Stimulated activated naive CD8-positive, alpha-beta T cell treated with anti-CD3 and anti-CD28 coated beads, Interleukin-15, Interleukin-2, amounts not matched to agents 100 ng/mL and 50 ng/mL, for 24 hours (primary cell): ENCODE data around the gene TMCO4.
"Not testable (repeated sequence)": the region's sequence is repeated elsewhere in the genome, so short reads cannot be mapped to it uniquely, and the experiment has no call there.

Source experiments
- H3K27ac Mint-ChIP-seq: one replicate; pipeline ENCODE4 v1.8.0; 2021; ENCODE audit warnings: mild to moderate bottlenecking, mixed read lengths
- H3K27me3 Mint-ChIP-seq: one replicate; pipeline ENCODE4 v1.8.0; 2021; ENCODE audit warnings: mixed read lengths
- H3K36me3 Mint-ChIP-seq: one replicate; pipeline ENCODE4 v1.8.0; 2021; ENCODE audit warnings: low read depth, mixed read lengths
- H3K4me1 Mint-ChIP-seq: one replicate; pipeline ENCODE4 v1.8.0; 2021; ENCODE audit warnings: low read depth, mixed read lengths
- H3K4me3 Mint-ChIP-seq: one replicate; pipeline ENCODE4 v1.8.0; 2021; ENCODE audit warnings: mild to moderate bottlenecking, mixed read lengths
- H3K9me3 Mint-ChIP-seq: one replicate; pipeline ENCODE4 v1.8.0; 2021; ENCODE audit warnings: mixed read lengths

TMCO4 gene

GRCh38 chr1:19818324-19818723 lies 18.6 kb upstream of the TMCO4 start:
- no peak overlapping the region for H3K27ac Mint-ChIP-seq
- peaks cover 7% of the 10 kb centered on the region for H3K27me3 Mint-ChIP-seq
- H3K4me1 Mint-ChIP-seq, result no peaks in the 10 kb centered on the region
- no peaks in the 10 kb centered on the region for H3K9me3 Mint-ChIP-seq
- H3K4me3 Mint-ChIP-seq, result no peak overlapping the region
- H3K36me3 Mint-ChIP-seq, result no peaks in the 10 kb centered on the region

- H3K4me3 Mint-ChIP-seq, result no peak overlapping the region
- peaks cover 5% of the 10 kb centered on the region for H3K27me3 Mint-ChIP-seq
- H3K27ac Mint-ChIP-seq, result no peak overlapping the region
Measured at GRCh38 chr1:19817160-19817559, 17.4 kb upstream of the TMCO4 start.

DNA sequence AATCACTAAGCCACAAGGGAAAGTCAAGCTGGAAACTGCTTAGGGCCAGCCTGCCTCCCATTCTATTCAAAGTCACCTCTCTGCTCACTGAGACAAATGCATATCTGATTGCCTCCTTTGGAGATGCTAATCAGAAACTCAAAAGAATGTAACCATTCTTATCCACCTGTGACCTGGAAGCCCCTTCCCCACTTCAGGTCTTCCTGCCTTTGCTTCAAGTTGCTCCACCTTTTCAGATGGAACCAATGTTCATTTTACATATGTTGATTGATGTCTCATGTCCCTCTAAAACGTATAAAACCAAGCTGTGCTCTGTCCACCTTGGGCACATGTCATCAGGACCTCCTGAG lies 17.0 kb upstream of the TMCO4 start:
- H3K9me3 Mint-ChIP-seq, H3K27me3 Mint-ChIP-seq, H3K36me3 Mint-ChIP-seq, H3K4me1 Mint-ChIP-seq, H3K4me3 Mint-ChIP-seq, H3K27ac Mint-ChIP-seq: not testable (repeated sequence)

More at GRCh38 chr1:19817160-19817559, 17.4 kb upstream of the TMCO4 start:
- no peaks in the 10 kb centered on the region for H3K9me3 Mint-ChIP-seq
- no peaks in the 10 kb centered on the region for H3K36me3 Mint-ChIP-seq
- no peaks in the 10 kb centered on the region for H3K4me1 Mint-ChIP-seq

DNA sequence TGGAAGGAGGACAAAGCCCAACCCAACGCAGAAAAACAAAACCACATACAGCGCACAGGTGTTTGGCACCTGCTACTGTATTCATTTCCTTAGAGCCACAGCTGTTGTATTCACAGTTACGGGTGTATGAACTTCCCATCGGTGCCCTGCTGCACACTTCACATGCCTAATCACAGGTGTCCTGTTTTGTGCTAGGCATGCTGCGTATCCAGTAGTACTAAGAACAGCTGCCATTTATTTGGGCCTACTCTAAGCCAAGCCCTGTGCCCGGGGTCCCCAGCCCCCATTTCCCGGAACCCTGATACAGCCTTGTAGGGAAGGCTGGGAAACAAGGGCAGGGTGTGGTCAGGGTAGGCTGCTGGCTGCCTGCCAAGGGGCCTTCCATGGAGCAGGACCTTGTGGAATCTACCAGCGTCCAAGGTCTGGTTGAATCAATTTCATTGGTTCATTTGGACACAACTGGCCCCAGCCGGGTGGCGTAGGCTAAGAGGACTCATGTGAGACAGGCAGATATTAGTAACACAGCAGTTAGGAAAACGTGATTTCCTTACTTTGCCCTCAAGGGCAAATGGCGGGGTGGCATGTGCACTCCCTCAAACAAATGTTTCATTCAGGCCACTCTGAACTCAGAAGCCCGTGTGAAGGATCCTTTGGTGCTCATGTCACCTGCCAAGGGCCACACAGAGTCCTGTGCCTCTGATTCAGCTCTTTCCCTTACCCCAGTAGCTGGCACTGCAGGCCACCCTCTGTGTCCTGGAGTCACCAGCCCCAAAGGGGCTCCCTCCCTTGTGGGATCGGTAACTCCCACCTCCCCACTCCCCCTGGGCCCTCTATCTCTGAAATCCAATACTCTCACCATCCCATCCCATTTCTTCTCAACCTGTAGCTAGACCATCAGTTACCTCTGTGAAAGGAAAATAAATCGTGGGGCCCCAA lies 16.4 kb upstream of the TMCO4 start:
- H3K36me3 Mint-ChIP-seq, result no peaks in the 10 kb centered on the region
- no peaks in the 10 kb centered on the region for H3K4me1 Mint-ChIP-seq
- H3K27me3 Mint-ChIP-seq, result no peaks in the 10 kb centered on the region
- H3K9me3 Mint-ChIP-seq, result no peaks in the 10 kb centered on the region
- H3K27ac Mint-ChIP-seq, result no peak overlapping the region
- H3K4me3 Mint-ChIP-seq, result no peak overlapping the region

DNA sequence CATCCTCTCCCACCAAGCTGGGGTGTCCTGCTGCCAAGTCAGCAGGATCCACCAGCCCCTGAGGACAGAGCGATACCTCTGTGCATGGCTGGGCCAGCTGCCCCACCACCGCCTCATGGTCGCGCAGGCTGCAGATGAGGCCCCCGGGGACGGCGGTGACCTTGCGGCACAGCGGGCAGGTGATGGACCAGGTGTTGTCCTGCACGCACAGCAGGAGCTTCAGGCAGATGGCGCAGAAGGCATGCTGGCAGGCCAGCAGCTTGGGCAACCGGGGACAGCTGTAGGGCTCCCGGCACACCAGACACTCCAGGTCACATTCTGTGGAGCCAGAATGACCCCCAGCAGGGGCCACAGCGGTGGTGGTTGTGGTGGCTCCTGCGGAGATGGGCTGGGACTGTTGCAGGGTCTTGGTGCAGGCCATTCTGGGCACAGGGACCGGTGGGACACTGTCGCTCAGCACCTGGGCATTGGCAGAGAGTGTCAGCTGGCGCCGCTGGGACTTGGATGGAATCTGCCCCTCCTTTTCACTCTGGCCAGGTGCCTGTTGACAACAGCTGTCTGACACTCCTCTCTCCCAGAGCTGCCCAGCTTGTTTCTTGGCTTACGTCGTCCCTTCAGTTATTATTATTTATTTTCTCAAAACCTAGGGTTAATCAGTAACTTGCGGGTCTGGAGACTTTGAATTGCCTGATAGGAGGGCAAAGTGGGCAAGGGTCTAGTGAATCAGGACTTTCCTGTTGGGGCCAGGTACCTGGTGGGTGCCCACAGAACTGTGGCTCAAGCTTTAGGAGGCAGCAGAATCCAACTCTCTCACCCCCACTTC lies 15.2 kb upstream of the TMCO4 start, which contains the start of gene RNF186:
TSS of gene RNF186 (minus strand) at position 603 of the 823 bp plus-strand sequence. CDS start at position 421, 182 bp downstream.
- H3K27ac Mint-ChIP-seq, result no peak within 1 kb of the TSS
- no peaks in the 10 kb centered on the region for H3K27me3 Mint-ChIP-seq
- no peak within 1 kb of the TSS for H3K4me3 Mint-ChIP-seq
- no peaks in the 10 kb centered on the region for H3K9me3 Mint-ChIP-seq
- no peaks in the 10 kb centered on the region for H3K36me3 Mint-ChIP-seq
- H3K4me1 Mint-ChIP-seq, result no peaks in the 10 kb centered on the region

- Mint-ChIP-seq H3K4me3 (no peak overlapping the region), H3K4me1 (no peaks in the 10 kb centered on the region), H3K9me3 (no peaks in the 10 kb centered on the region), H3K27me3 (no peaks in the 10 kb centered on the region), H3K27ac (no peak overlapping the region), H3K36me3 (no peaks in the 10 kb centered on the region)
Measured at GRCh38 chr1:19814244-19814661, 14.5 kb upstream of the TMCO4 start.

DNA sequence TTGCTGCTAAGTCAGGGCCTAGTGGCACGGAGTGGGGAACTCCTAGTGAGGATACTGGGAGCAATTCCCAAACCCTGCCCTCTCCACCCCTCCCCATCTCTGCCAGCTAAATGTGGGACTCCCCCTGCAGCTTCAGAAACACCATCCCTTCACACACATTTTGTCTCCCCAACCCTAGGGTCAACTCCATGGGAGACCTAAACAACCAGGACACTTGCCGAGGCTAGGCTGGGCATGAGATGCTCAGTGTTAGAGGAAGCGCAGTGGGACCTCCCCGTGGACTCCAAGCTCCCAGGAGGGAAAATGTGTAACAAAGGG lies 13.9 kb upstream of the TMCO4 start:
- no peaks in the 10 kb centered on the region for H3K27me3 Mint-ChIP-seq
- H3K9me3 Mint-ChIP-seq, result no peaks in the 10 kb centered on the region
- H3K27ac Mint-ChIP-seq, result no peak overlapping the region
- H3K4me1 Mint-ChIP-seq, result no peaks in the 10 kb centered on the region
- no peaks in the 10 kb centered on the region for H3K36me3 Mint-ChIP-seq
- no peak overlapping the region for H3K4me3 Mint-ChIP-seq

GRCh38 chr1:19812875-19813642 lies 13.3 kb upstream of the TMCO4 start:
- Mint-ChIP-seq H3K4me1 (no peaks in the 10 kb centered on the region), H3K36me3 (no peaks in the 10 kb centered on the region), H3K27ac (no peak overlapping the region), H3K9me3 (no peaks in the 10 kb centered on the region), H3K27me3 (no peaks in the 10 kb centered on the region), H3K4me3 (no peak overlapping the region)

DNA sequence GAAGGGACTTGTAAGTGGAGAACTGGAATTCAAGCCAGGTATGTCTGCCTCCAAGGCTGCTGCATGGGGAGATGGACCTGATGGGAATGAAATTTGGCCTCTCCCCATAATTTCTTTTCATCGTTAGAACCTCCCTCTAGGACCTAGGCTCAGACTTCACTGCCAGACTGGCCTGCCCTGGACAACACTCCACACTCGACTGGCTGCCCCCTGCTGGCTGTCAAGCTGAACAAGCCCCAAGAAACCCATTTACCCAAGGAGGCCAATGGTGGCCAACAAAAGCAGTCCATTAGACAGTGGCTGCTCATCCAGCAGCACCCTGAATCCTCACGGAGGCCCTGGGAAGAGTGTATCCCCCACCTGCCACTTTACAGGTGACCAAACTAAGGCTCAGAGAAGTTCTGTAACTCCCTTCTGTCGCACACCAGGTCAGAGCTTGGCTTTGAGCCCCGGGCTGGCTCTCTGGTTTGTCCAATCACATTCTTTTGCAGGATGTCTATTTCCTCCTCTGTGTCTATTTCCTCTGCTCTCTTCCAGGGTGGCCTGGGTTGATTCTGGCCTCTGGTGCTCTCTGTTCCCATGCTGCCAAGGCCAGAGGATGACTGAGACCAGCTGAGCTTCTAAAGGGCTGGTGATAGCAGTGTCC lies 11.6 kb upstream of the TMCO4 start:
- Mint-ChIP-seq H3K27me3 (peaks cover 3% of the 10 kb centered on the region), H3K27ac (no peak overlapping the region), H3K4me1 (no peaks in the 10 kb centered on the region), H3K9me3 (no peaks in the 10 kb centered on the region), H3K36me3 (no peaks in the 10 kb centered on the region), H3K4me3 (no peak overlapping the region)

DNA sequence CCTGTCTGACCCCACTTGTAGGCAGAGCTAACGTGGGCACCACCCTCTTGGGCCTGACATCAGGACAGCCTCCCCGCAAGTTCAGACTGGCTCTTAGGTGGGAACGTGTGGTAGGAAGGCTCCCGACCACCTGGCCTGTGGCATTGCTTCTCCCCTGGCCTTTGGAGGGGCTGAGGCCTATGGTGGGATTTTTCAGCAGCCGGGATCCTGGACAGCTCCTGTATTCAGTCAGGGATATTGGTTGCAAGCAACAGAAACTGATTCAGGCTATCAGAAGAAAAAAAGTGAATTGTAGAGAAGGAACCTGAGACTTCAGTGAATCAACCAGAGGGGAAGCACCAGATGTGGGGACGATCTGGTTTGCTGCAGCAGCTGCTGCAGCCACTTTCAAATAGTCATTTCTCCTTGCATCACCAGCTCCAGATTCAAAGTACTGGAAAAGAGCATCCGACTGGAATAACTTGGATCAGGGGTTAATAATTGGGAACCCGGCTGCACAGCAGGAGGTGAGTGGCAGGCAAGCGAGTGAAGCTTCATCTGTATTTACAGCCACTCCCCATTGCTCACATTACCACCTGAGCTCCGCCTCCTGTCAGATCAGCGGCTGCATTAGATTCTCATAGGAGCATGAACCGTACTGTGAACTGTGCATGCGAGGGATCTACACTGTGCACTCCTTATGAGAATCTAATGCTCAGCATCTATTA lies 9.5 kb upstream of the TMCO4 start:
- Mint-ChIP-seq H3K27me3 (peaks cover 3% of the 10 kb centered on the region), H3K36me3 (no peaks in the 10 kb centered on the region), H3K4me3 (no peak overlapping the region), H3K9me3 (no peaks in the 10 kb centered on the region), H3K4me1 (no peaks in the 10 kb centered on the region), H3K27ac (no peak overlapping the region)

DNA sequence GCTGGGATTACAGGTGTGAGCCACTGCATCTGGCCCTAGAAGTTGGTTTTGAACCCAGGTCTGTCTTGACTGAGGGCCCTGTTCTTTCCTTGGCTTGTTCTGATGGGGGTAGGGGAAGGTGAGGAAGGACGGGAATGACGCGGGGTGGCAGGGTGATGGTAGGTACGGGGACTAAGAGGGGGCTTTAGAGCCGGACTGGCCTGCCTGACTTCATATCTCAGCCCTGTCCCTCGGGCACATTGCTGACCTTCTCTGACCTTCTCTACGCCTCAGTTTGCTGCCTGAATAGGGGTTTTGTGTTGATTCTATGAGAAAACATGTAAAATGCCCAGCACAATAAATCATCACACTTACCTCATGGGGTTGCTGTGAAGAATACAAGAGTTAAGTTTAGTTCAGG lies 8.6 kb upstream of the TMCO4 start:
- no peak overlapping the region for H3K27ac Mint-ChIP-seq
- no peak overlapping the region for H3K4me3 Mint-ChIP-seq
- no peaks in the 10 kb centered on the region for H3K9me3 Mint-ChIP-seq
- no peaks in the 10 kb centered on the region for H3K36me3 Mint-ChIP-seq
- H3K4me1 Mint-ChIP-seq, result no peaks in the 10 kb centered on the region
- H3K27me3 Mint-ChIP-seq, result peaks cover 3% of the 10 kb centered on the region

- Mint-ChIP-seq H3K27ac (no peak overlapping the region), H3K4me1 (peaks cover 14% of the 10 kb centered on the region), H3K4me3 (no peak overlapping the region), H3K36me3 (no peaks in the 10 kb centered on the region), H3K27me3 (peaks cover 3% of the 10 kb centered on the region), H3K9me3 (no peaks in the 10 kb centered on the region)
Measured at GRCh38 chr1:19804831-19805251, 5.1 kb upstream of the TMCO4 start.

DNA sequence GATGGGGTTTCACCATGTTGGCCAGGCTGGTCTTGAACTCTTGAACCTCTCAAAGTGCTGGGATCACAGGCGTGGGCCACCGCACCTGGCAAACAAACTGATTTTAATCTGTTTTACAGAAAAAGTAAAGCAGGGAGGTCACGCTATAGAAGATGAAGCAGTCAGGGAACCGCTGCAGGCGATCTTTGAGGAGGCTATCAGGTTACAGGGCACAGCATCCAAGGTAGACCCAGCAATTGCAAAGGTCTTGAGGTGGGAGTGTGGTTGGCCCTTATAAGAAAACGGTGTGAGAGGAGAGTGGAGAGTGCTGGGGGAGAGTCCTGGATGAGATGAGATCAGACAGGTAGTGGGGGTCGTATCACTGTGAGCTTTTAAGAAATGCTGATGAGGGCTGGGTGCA lies 2.6 kb upstream of the TMCO4 start:
- Mint-ChIP-seq H3K36me3 (no peaks in the 10 kb centered on the region), H3K27ac (no peak overlapping the region), H3K4me3 (no peak overlapping the region), H3K9me3 (no peaks in the 10 kb centered on the region), H3K27me3 (no peaks in the 10 kb centered on the region), H3K4me1 (peaks cover 25% of the 10 kb centered on the region)
